CD4-positive, alpha-beta T cell treated with Interleukin-2 at 100 ng/mL for 4 hours (primary cell): Measurements from ENCODE around the gene CELF2.
A peak's percentile ranks its signal among the peaks of the same experiment; 100 is the strongest.

Experiments
- DNase-seq: peaks from one replicate; pipeline ENCODE4 v3.0.0-alpha.2; 2020; ENCODE audit warnings: low spot score

CELF2 gene

GRCh38 chr10:11197878-11198277 is 180.2 kb downstream of the CELF2 start:
- DNase-seq = no peak

GRCh38 chr10:11201911-11202310 is 184.2 kb downstream of the CELF2 start:
- no peak for DNase-seq

- DNase-seq = no peak
These were observed 186.8 kb downstream of the CELF2 start for GRCh38 chr10:11204351-11204942.

GRCh38 chr10:11205030-11205772 is 187.5 kb downstream of the CELF2 start:
- peak; percentile 53 for DNase-seq

GRCh38 chr10:11206676-11207559 is 189.2 kb downstream of the CELF2 start:
- no peak for DNase-seq

- no peak for DNase-seq
These were observed 189.8 kb downstream of the CELF2 start for GRCh38 chr10:11207560-11207844.

GRCh38 chr10:11208243-11208642 is 190.6 kb downstream of the CELF2 start:
- no peak for DNase-seq

- no peak for DNase-seq
These were observed 191.5 kb downstream of the CELF2 start for GRCh38 chr10:11208908-11209829.

GRCh38 chr10:11209830-11210181 is 192.1 kb downstream of the CELF2 start:
- DNase-seq = no peak

- no peak for DNase-seq
These were observed 192.7 kb downstream of the CELF2 start for GRCh38 chr10:11210211-11210922.

GRCh38 chr10:11212288-11213085 is 194.8 kb downstream of the CELF2 start:
- DNase-seq = no peak

- no peak for DNase-seq
These were observed 195.5 kb downstream of the CELF2 start for GRCh38 chr10:11213137-11213536.

GRCh38 chr10:11214407-11214806 is 196.7 kb downstream of the CELF2 start:
- no peak for DNase-seq

- DNase-seq = no peak
These were observed 197.8 kb downstream of the CELF2 start for GRCh38 chr10:11215471-11215870.

- no peak for DNase-seq
These were observed 199.8 kb downstream of the CELF2 start for GRCh38 chr10:11217521-11217920.

GRCh38 chr10:11218395-11218794 is 200.7 kb downstream of the CELF2 start:
- peak; percentile 75 for DNase-seq

GRCh38 chr10:11219431-11219830 is 201.8 kb downstream of the CELF2 start:
- no peak for DNase-seq

- no peak for DNase-seq
These were observed 205.4 kb downstream of the CELF2 start for GRCh38 chr10:11223081-11223480.

GRCh38 chr10:11223507-11224140 is 206.0 kb downstream of the CELF2 start:
- no peak for DNase-seq

- no peak for DNase-seq
These were observed 206.6 kb downstream of the CELF2 start for GRCh38 chr10:11224321-11224720.
